GM13976 (cell line): ENCODE data around the gene RSRC1.

Experiments
- DNase-seq: peaks from one replicate; pipeline ENCODE4 v3.0.0; 2012; ENCODE audit warnings: low spot score
- in situ Hi-C: fragments of 300-500 bp; cut with MboI; formaldehyde crosslinking; loops from one replicate; pipeline ENCODE4 v1.12.0; 2022; ENCODE audit warnings: low sequenced_read_pairs, mixed read lengths, inconsistent platforms; ENCODE audit not compliant: unreplicated experiment
- TF ChIP-seq, protein P1 (sequence below): IDR thresholded peaks from 2 replicates; pipeline ENCODE4 v1.5.1; 2012; ENCODE audit warnings: borderline replicate concordance, mild to moderate bottlenecking; ENCODE audit not compliant: insufficient read depth; ENCODE audit errors: extremely low read depth, missing control alignments, control extremely low read depth

Gene RSRC1

DNA sequence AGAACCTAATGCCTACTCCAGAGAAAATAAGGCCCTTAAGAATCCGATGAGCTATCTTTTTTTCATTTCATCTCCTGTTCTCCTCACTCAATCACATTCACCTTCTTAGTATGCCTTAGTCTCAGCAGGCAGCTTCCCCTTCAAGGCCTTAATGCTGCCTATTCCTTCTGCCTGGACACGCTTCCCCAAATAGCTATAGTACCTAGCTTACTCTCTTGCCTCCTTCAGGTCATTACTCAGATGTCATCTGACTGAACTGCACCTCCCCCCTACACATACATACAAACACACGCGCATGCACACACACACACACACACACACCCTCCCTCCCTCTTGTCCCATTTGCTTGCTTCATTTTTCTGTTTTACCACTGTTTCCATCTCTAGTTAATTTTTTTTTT lies 269.6 kb downstream of the RSRC1 start:
- no peak for DNase-seq
- in situ Hi-C loops = no loop called here
- TF ChIP-seq, protein P1, sequence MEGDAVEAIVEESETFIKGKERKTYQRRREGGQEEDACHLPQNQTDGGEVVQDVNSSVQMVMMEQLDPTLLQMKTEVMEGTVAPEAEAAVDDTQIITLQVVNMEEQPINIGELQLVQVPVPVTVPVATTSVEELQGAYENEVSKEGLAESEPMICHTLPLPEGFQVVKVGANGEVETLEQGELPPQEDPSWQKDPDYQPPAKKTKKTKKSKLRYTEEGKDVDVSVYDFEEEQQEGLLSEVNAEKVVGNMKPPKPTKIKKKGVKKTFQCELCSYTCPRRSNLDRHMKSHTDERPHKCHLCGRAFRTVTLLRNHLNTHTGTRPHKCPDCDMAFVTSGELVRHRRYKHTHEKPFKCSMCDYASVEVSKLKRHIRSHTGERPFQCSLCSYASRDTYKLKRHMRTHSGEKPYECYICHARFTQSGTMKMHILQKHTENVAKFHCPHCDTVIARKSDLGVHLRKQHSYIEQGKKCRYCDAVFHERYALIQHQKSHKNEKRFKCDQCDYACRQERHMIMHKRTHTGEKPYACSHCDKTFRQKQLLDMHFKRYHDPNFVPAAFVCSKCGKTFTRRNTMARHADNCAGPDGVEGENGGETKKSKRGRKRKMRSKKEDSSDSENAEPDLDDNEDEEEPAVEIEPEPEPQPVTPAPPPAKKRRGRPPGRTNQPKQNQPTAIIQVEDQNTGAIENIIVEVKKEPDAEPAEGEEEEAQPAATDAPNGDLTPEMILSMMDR = no peak

- DNase-seq = no peak
- in situ Hi-C loops = no loop called here
- TF ChIP-seq, protein P1 = no peak
Observed at GRCh38 chr3:158381262-158381868, 271.5 kb downstream of the RSRC1 start.

- DNase-seq = no peak
- TF ChIP-seq, protein P1 = no peak
- in situ Hi-C loops = no loop called here
Observed at GRCh38 chr3:158382479-158382878, 272.6 kb downstream of the RSRC1 start.

DNA sequence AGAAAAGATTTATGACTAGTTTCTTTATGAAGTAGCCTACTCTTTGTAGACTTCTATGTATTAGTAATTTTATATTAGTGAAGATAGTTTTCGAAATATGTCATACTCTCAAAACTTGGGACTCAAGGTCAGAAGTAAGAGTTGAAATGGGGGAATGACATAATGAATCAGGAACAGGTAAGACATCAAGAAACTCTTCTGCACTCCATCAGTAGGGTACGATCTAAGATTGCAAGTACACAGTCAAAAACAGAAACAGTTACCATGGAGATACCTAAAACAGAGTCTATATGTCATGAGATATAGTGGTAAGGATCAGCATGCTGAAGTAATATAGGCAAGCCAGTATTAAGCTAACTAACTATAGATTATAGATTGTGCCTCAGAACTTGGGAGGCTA lies 274.1 kb downstream of the RSRC1 start:
- peak; percentile 50 for DNase-seq
- in situ Hi-C loops = no loop called here
- TF ChIP-seq, protein P1 = no peak

GRCh38 chr3:158395421-158395820 lies 285.5 kb downstream of the RSRC1 start:
- DNase-seq = no peak
- TF ChIP-seq, protein P1 = no peak
- in situ Hi-C loops = no loop called here

- TF ChIP-seq, protein P1 = no peak
- no peak for DNase-seq
- in situ Hi-C loops = no loop called here
Observed at GRCh38 chr3:158402590-158402989, 292.7 kb downstream of the RSRC1 start.

DNA sequence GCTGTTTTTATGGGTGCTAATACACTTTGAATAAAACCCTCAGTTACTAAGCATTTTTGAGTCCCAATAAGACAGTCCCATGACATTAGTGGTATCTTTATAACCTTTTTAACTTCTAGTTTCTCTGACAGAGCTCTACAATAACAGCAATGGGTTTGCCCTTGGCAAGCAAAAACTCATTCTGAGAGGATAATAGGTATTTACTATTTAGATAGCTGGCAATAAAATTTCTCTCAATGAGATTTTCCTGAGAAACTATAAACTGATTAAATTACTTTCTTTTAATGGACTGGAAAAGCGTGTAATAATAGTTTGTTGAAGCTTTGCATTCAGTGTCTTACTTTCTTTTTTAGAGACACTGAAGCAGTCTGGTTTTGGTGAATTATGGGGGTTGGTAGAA lies 293.1 kb downstream of the RSRC1 start:
- no peak for DNase-seq

More for the DNA sequence above, 293.1 kb downstream of the RSRC1 start:
- in situ Hi-C loops = no loop called here
- TF ChIP-seq, protein P1 = no peak
